ENCODE results near the gene PDGFC.

PDGFC gene

DNA sequence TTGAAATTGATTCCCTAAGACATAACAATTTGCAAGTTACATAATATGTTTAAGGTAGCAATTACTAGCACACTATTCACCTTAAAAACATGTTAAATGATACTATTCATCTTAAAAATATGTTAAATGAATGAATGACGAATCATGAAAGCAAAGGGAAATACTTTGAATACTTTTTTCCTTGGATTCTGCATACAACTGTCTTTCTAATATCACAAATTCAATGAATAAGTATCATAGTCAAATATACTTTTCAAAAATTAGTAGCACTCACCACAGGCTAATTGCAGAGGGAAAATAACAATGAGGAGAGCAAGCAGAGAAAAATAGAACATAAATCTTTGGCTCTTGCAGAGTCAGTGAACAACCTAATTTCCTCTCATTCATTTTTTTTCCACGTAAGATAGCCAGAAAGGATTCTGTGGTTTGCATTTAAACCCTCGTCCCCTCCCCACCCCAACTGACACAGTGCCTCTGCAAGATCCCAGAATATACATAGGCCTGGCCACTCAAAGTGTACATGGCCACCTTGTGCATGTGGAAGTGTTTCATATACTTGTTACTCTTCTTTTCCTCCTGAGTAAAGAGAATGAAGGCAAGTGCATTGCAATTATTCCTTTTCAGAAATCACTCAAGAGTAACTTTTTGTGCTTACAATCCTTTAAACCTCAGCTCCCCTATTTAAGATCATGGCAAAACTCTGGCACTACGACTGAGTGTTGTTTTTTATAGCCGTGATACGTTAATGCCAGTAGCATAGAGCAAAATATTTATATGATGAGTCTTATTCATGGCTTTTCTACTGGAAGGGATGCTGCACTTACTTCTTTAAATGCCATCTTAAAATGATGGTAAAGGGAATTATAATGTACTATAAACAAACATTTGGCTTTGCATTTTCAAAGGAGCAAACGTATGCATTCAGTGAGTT, 236.4 kb downstream of the PDGFC start:
- no peak for DNase-seq (ENCODE audit: low read depth)

DNA sequence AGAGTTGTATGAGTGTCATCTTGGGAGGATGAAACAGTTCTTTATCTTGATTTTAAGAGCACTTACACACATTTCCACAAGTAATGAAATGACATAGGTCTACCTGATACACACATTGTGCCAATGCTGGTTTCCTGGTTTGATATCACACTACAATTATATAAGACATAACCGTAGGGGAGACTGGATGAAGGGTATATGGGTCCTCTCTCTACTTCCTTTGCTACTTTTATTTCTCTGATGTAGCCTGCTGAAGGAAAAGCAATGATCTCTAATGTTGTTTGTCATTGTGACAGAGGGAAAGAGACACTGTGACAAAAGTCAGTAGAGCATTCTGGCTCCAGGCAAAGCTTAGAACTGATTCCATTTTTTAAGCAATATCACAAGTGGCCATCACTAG, 238.0 kb downstream of the PDGFC start:
- DNase-seq (ENCODE audit: low read depth): no peak

- DNase-seq (ENCODE audit: low read depth): no peak
These were observed 239.0 kb downstream of the PDGFC start for GRCh38 chr4:156732634-156733033.

- no peak for DNase-seq (ENCODE audit: low read depth)
These were observed 242.2 kb downstream of the PDGFC start for GRCh38 chr4:156729416-156729815.

DNA sequence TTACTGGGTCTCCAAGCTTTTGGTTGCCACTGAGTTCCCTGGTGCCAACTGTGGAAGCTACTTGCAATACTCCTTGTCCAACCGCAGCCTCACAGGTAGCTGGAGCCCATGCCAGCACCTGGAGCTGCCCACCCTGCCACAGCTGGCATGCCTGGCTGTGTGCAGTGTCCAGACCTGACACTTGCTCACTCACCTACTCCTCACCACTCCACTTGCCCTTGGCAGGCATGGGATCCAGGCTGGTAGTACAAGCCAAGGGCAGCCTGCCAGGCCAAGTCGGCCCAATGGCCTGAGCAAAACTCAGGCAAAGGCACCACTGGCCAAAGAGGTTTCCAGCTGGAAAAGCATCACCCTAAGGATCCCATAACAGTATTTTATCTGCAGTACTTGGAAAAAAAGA, 246.3 kb downstream of the PDGFC start:
- DNase-seq (ENCODE audit: low read depth): no peak

- no peak for DNase-seq (ENCODE audit: low read depth)
These were observed 247.5 kb downstream of the PDGFC start for GRCh38 chr4:156723951-156724668.

DNA sequence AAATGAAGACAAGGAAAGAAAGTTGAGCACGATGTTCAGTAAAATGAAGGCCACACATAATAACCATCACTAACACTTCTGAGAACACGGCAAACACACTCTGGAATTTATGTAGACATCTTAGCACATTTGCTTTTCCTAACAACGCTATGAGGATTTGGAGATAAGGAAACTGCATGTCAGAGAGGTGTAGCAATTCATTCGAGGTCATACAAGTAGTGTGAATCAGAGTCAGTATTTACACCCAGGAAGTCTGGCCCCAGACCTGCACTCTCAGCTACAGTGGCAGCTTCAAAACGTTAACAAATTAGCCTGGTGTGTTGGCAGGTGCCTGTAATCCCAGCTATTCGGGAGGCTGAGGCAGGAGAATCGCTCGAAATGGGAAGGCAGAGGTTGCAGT, 253.4 kb downstream of the PDGFC start:
- DNase-seq (ENCODE audit: low read depth): no peak

GRCh38 chr4:156711193-156711590, 260.4 kb downstream of the PDGFC start:
- no peak for DNase-seq (ENCODE audit: low read depth)

Measured in stimulated activated CD4-positive, alpha-beta T cell treated with anti-CD3 and anti-CD28 coated beads, Interleukin-2, amount 100 ng/mL, for 4 hours (primary cell).